Measurements from ENCODE around the gene POLRMT. TPM values are rescaled to one million over a fixed set of nuclear protein-coding genes. Genes with fewer than 3 reads are reported as not detected.

POLRMT gene
- total RNA-seq, 1 donor from 2014 or later: 26.8 TPM

- no peak for DNase-seq (ENCODE audit: low spot score in 2 of 2)
- H3K36me3 ChIP-seq: peaks cover 32 to 41% of the 10 kb centered on the region in 2 donors
- H3K27me3 ChIP-seq: no peaks in the 10 kb centered on the region
- peaks cover 0 to 7% of the 10 kb centered on the region in 2 donors for H3K4me1 ChIP-seq
- no peak for TF ChIP-seq CTCF (IDR thresholded peaks at IDR 0.05)
- no peak overlapping the region for H3K27ac ChIP-seq
- H3K4me3 ChIP-seq: no peak overlapping the region
- intact Hi-C loops (cut with DNase I): no loop called here
- H3K9me3 ChIP-seq: no peaks in the 10 kb centered on the region
These were observed 22.4 kb upstream of the POLRMT start for GRCh38 chr19:655691-656090.

DNA sequence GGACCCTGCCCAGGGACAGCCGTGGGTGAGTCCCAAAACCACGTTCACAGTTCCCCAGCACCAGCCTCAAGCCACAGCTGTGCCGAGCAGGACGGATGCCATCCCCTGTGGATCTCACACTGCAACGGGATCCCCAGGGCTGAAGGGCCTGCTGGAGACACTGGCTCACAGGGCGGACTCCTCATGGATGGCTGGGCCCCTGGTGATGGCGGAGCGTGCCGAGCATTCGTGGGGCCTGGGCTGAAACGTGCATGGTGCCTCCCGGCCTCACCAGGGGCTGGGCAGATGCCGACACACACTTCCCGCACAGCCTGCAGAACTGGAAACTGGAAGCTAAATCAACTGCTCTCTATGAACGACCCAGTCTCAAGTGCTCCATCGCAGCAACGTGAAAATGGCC, 20.1 kb upstream of the POLRMT start:
- intact Hi-C loops (cut with DNase I): no loop called here
- TF ChIP-seq CTCF (IDR thresholded peaks at IDR 0.05): no peak
- Histone ChIP-seq H3K4me1 (no peaks in the 10 kb centered on the region), H3K36me3 (peaks cover 55 to 60% of the 10 kb centered on the region in 2 donors), H3K27me3 (no peaks in the 10 kb centered on the region), H3K9me3 (no peaks in the 10 kb centered on the region), H3K27ac (no peak overlapping the region), H3K4me3 (no peak overlapping the region)
- no peak for DNase-seq (ENCODE audit: low spot score in 2 of 2)

DNA sequence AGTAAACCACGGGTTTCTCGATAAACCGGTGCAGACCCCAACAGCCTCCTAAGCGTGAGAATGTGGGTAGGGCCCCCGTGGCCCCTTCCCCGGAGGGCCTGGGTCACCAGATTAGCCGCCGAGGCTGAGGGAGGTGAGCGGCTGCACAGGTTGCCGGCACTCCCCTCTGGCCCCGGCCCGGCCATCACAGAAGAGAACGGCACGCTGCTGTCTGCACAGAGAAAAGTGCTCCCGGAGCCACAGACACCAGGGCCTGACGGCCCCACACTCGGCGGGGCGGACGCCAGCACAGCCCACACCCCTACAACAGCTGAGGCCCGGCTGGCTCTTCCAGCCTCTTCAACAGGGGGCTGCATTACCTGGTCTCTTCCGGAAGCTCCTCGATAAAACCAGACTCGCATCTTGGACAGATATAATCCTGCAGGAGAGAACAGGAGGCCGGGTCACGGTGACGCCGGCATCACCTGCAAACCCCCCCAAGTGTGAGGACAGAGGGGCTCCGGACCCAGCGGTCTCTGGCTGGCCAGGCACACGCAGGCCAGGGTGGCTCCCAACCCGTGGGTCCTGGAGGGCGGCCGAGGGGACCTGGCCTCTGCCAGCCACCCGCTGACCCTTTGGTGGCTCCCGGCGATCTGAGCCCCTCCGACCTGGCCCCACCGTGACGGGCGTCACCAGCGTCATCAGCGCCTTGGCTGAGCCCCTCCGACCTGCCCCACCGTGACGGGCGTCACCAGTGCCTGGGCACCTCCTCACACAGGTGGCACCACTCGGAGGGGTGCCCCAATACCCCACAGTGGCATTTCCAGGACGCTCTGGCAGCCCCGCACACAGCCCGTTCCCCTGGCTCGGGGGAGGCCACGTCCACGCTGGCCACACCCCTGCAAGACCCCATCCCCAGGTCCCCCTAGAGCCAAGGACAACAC, 19.4 kb upstream of the POLRMT start:
- intact Hi-C loops (cut with DNase I): no loop called here
- H3K27ac ChIP-seq: no peak overlapping the region
- H3K4me3 ChIP-seq: no peak overlapping the region
- peaks cover 62 to 67% of the 10 kb centered on the region in 2 donors for H3K36me3 ChIP-seq
- TF ChIP-seq CTCF (IDR thresholded peaks at IDR 0.05): no peak
- no peaks in the 10 kb centered on the region for H3K4me1 ChIP-seq
- DNase-seq (ENCODE audit: low spot score in 2 of 2): no peak
- no peaks in the 10 kb centered on the region for H3K27me3 ChIP-seq
- no peaks in the 10 kb centered on the region for H3K9me3 ChIP-seq

DNA sequence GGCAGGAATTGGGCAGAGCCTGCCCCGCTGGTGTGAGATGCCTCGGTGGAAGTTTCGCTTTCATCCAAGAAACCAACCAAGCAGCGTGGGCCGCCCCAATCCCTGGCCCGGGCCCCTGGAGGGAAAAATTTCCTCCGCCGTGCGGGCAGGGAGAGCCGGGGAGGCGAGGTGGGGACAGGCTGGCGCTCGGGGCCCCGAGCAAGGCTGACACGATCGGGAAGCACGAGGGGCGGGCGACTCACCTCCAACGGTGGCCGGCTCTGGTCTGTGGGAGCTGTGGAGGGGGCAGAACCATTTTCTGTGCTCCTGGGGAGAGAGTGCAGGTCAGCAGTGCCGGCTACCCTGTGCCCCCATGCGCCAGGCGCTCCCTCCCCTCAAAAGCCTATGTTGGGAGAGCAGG, 18.7 kb upstream of the POLRMT start:
- no peak for DNase-seq (ENCODE audit: low spot score in 2 of 2)
- intact Hi-C loops (cut with DNase I): no loop called here
- Histone ChIP-seq H3K4me1 (no peaks in the 10 kb centered on the region), H3K27ac (no peak overlapping the region), H3K4me3 (no peak overlapping the region), H3K36me3 (peaks cover 69 to 75% of the 10 kb centered on the region in 2 donors), H3K9me3 (no peaks in the 10 kb centered on the region), H3K27me3 (no peaks in the 10 kb centered on the region)
- no peak for TF ChIP-seq CTCF (IDR thresholded peaks at IDR 0.05)

DNA sequence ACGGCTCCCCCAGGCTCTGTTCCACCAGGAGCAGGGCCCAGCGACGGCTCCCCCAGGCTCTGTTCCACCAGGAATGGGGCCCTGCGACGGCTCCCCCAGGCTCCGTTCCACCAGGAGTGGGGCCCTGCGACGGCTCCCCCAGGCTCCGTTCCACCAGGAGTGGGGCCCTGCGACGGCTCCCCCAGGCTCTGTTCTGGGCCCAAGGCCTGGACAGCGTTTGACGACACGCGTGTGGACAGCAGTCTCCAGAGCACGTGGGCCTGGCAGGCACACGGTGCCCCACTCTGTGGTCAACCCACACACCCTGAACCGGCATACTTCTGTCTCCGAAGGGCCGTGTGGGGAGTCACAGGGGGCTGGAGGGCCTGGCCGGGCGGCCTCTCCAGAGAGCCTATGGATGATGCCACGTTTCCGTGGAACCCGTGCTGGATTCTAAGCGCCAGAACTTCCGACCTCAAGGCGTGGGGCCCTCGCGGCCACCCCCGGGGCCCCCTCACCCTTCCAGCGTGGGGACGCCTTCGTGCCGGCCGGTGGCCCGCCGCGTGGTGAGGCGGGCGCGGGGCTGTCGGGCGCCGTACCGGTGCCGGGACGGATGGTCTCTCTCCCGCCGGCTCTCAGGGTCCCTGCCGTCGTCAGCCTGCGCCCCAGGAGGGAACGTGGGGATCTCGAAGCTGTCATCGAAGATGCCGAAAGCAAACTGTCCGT, 17.9 kb upstream of the POLRMT start:
- Histone ChIP-seq H3K4me3 (no peak overlapping the region), H3K36me3 (peaks cover 76 to 82% of the 10 kb centered on the region in 2 donors), H3K27me3 (no peaks in the 10 kb centered on the region), H3K4me1 (no peaks in the 10 kb centered on the region), H3K9me3 (no peaks in the 10 kb centered on the region), H3K27ac (no peak overlapping the region)
- intact Hi-C loops (cut with DNase I): no loop called here
- no peak for TF ChIP-seq CTCF (IDR thresholded peaks at IDR 0.05)
- no peak for DNase-seq (ENCODE audit: low spot score in 2 of 2)
